ENCODE results near the gene SCAMP3. TPM values are rescaled to one million over a fixed set of nuclear protein-coding genes. Genes with fewer than 3 reads are reported as not detected.

The SCAMP3 gene
- total RNA-seq, 1 experiment from 2014 or later: 80.6 TPM

GRCh38 chr1:155266553-155266952 lies 4.4 kb upstream of the SCAMP3 start:
- TF ChIP-seq CTCF (IDR thresholded peaks at IDR 0.05; ENCODE audit: unreplicated experiment): no peak
- peaks cover 93% of the 10 kb centered on the region for H3K36me3 Mint-ChIP-seq (ENCODE audit: insufficient read depth, unreplicated experiment)
- no peak for DNase-seq (ENCODE audit: unreplicated experiment)
- ChIA-PET CTCF (interaction anchor here (0.7 to 14.5 kb wide), 6 partner anchors 9 to 326 kb away, joined by 3 to 238 read pairs (median 9); partner anchors contain the start of genes ADAM15 and ENTREP3), POLR2A (interaction anchor here (1.0 to 3.0 kb wide), 7 partner anchors 10 to 57 kb away, joined by 3 to 10 read pairs (median 4); partner anchors contain the start of genes ENTREP3 and FDPS)
- H3K9me3 Mint-ChIP-seq (ENCODE audit: unreplicated experiment): no peaks in the 10 kb centered on the region
- intact Hi-C loops (cut with micrococcal nuclease): no loop called here
- peaks cover 8% of the 10 kb centered on the region for H3K4me1 Mint-ChIP-seq (ENCODE audit: insufficient read depth, unreplicated experiment)
- BruUV-seq (replicated peaks): no TSS peak
- no peaks in the 10 kb centered on the region for H3K27me3 Mint-ChIP-seq (ENCODE audit: insufficient read depth, unreplicated experiment)
- H3K4me3 Mint-ChIP-seq (ENCODE audit: unreplicated experiment): no peak overlapping the region
- no peak overlapping the region for H3K27ac Mint-ChIP-seq (ENCODE audit: low read depth, unreplicated experiment)

- intact Hi-C loops (cut with micrococcal nuclease): loop anchor here (5.0 kb wide), 1 partner anchor 56 kb away; the partner anchor contains the start of genes MTX1 and THBS3
- no peaks in the 10 kb centered on the region for H3K9me3 Mint-ChIP-seq (ENCODE audit: unreplicated experiment)
- H3K27ac Mint-ChIP-seq (ENCODE audit: low read depth, unreplicated experiment): peak overlapping the region; percentile 96
- BruUV-seq (replicated peaks): TSS peak; percentile 1
- no peaks in the 10 kb centered on the region for H3K27me3 Mint-ChIP-seq (ENCODE audit: insufficient read depth, unreplicated experiment)
- peaks cover 18% of the 10 kb centered on the region for H3K4me1 Mint-ChIP-seq (ENCODE audit: insufficient read depth, unreplicated experiment)
- no peak for TF ChIP-seq CTCF (IDR thresholded peaks at IDR 0.05; ENCODE audit: unreplicated experiment)
- peak overlapping the region; percentile 98 for H3K4me3 Mint-ChIP-seq (ENCODE audit: unreplicated experiment)
- ChIA-PET CTCF (interaction anchor here (1.0 to 14.5 kb wide), 4 partner anchors 11 to 60 kb away, joined by 3 to 238 read pairs (median 4); partner anchors contain the start of gene ENTREP3), POLR2A (interaction anchor here (1.0 to 6.6 kb wide), 3 partner anchors 7 to 45 kb away, joined by 3 to 98 read pairs (median 3); partner anchors contain the start of genes CLK2, ENTREP3 and FDPS)
- no peak for DNase-seq (ENCODE audit: unreplicated experiment)
- peaks cover 93% of the 10 kb centered on the region for H3K36me3 Mint-ChIP-seq (ENCODE audit: insufficient read depth, unreplicated experiment)
Observed at GRCh38 chr1:155263067-155263466, 907 bp upstream of the SCAMP3 start.

- Mint-ChIP-seq H3K36me3 (ENCODE audit: insufficient read depth, unreplicated experiment) (peaks cover 93% of the 10 kb centered on the region), H3K9me3 (ENCODE audit: unreplicated experiment) (no peaks in the 10 kb centered on the region), H3K4me3 (ENCODE audit: unreplicated experiment) (peak overlapping the region; percentile 98), H3K27me3 (ENCODE audit: insufficient read depth, unreplicated experiment) (no peaks in the 10 kb centered on the region), H3K27ac (ENCODE audit: low read depth, unreplicated experiment) (peak overlapping the region; percentile 96), H3K4me1 (ENCODE audit: insufficient read depth, unreplicated experiment) (peaks cover 23% of the 10 kb centered on the region)
- intact Hi-C loops (cut with micrococcal nuclease): loop anchor here (5.0 kb wide), 1 partner anchor 54 kb away; the partner anchor contains the start of genes MTX1 and THBS3
- ChIA-PET CTCF (interaction anchor here (0.6 to 5.5 kb wide), 7 partner anchors 10 to 60 kb away, joined by 3 to 150 read pairs (median 5); partner anchors contain the start of gene CLK2), POLR2A (interaction anchor here (0.5 to 6.6 kb wide), 19 partner anchors 11 to 861 kb away, joined by 3 to 98 read pairs (median 5); partner anchors contain the start of genes ASH1L, CLK2, FDPS and HCN3)
- no peak for DNase-seq (ENCODE audit: unreplicated experiment)
- no peak for TF ChIP-seq CTCF (IDR thresholded peaks at IDR 0.05; ENCODE audit: unreplicated experiment)
- BruUV-seq (replicated peaks): no TSS peak
Observed at GRCh38 chr1:155261493-155261851, 688 bp downstream of the SCAMP3 start.

GRCh38 chr1:155260276-155260675 lies 1.9 kb downstream of the SCAMP3 start:
- H3K4me3 Mint-ChIP-seq (ENCODE audit: unreplicated experiment): peak overlapping the region; percentile 98
- H3K36me3 Mint-ChIP-seq (ENCODE audit: insufficient read depth, unreplicated experiment): peaks cover 87% of the 10 kb centered on the region
- H3K27ac Mint-ChIP-seq (ENCODE audit: low read depth, unreplicated experiment): no peak overlapping the region
- peaks cover 31% of the 10 kb centered on the region for H3K4me1 Mint-ChIP-seq (ENCODE audit: insufficient read depth, unreplicated experiment)
- ChIA-PET POLR2A (interaction anchor here (0.6 to 6.6 kb wide), 6 partner anchors 10 to 184 kb away, joined by 3 to 98 read pairs (median 3); partner anchors contain the start of genes CLK2 and HCN3), CTCF (interaction anchor here (0.5 to 5.5 kb wide), 9 partner anchors 10 to 142 kb away, joined by 3 to 150 read pairs (median 4); partner anchors contain the start of gene CLK2)
- no TSS peak for BruUV-seq (replicated peaks)
- no peaks in the 10 kb centered on the region for H3K27me3 Mint-ChIP-seq (ENCODE audit: insufficient read depth, unreplicated experiment)
- TF ChIP-seq CTCF (IDR thresholded peaks at IDR 0.05; ENCODE audit: unreplicated experiment): no peak
- intact Hi-C loops (cut with micrococcal nuclease): loop anchor here (5.0 kb wide), 1 partner anchor 53 kb away; the partner anchor contains the start of genes MTX1 and THBS3
- no peaks in the 10 kb centered on the region for H3K9me3 Mint-ChIP-seq (ENCODE audit: unreplicated experiment)
- no peak for DNase-seq (ENCODE audit: unreplicated experiment)
